Neural cell (in vitro differentiated cells): ENCODE measurements around the gene CASR. TPM values are rescaled to one million over a fixed set of nuclear protein-coding genes. Genes with fewer than 3 reads are reported as not detected.

Experiments
- H2AFZ ChIP-seq: fragments of 200-600, 300-800 bp; sonication (generic), shearing (Covaris generic); 2 replicates; pipeline ENCODE4 v1.6.0; 2014; ENCODE audit warnings: low read depth, mild to moderate bottlenecking, antibody characterized with exemption, low read length, moderate library complexity
- H3F3A ChIP-seq: fragments of 200-600 bp; shearing (Covaris generic); 2 replicates; pipeline ENCODE4 v1.6.1; 2016; ENCODE audit warnings: mild to moderate bottlenecking, moderate library complexity, mixed read lengths, antibody characterized with exemption, low read length; ENCODE audit not compliant: insufficient read depth, poor library complexity, severe bottlenecking
- H3K27ac ChIP-seq: fragments of 200-600, 300-800 bp; sonication (generic), shearing (Covaris generic); 2 replicates; pipeline ENCODE4 v1.5.1; 2014; ENCODE audit warnings: mild to moderate bottlenecking, low read length, moderate library complexity
- H3K27me3 ChIP-seq: fragments of 300-800, 200-600 bp; sonication (generic), shearing (Covaris generic); 2 replicates; pipeline ENCODE4 v1.6.0; 2014; ENCODE audit warnings: mild to moderate bottlenecking, low read depth, low read length, moderate library complexity; ENCODE audit not compliant: insufficient read depth
- H3K36me3 ChIP-seq: fragments of 300-800, 200-600 bp; sonication (generic), shearing (Covaris generic); 2 replicates; pipeline ENCODE4 v1.5.1; 2014; ENCODE audit warnings: mild to moderate bottlenecking, antibody characterized with exemption, low read length, moderate library complexity; ENCODE audit not compliant: insufficient read depth
- H3K4me2 ChIP-seq: fragments of 300-800, 200-600 bp; sonication (generic), shearing (Covaris generic); 2 replicates; pipeline ENCODE4 v1.6.0; 2014; ENCODE audit warnings: mild to moderate bottlenecking, low read length
- H3K4me3 ChIP-seq: fragments of 300-800, 200-600 bp; sonication (generic), shearing (Covaris generic); 2 replicates; pipeline ENCODE4 v1.5.1; 2014; ENCODE audit warnings: mild to moderate bottlenecking, low read length, moderate library complexity
- H3K79me2 ChIP-seq: fragments of 200-600 bp; shearing (Covaris generic); replicated peaks from 2 replicates; pipeline ENCODE4 v1.6.0; 2014; ENCODE audit warnings: mild to moderate bottlenecking, low read length, moderate library complexity; ENCODE audit not compliant: insufficient read depth
- H3K9ac ChIP-seq: fragments of 300-800, 200-600 bp; sonication (generic), shearing (Covaris generic); 2 replicates; pipeline ENCODE4 v1.6.1; 2016; ENCODE audit warnings: mild to moderate bottlenecking, low read length, mixed read lengths
- H3K9me2 ChIP-seq: fragments of 200-600 bp; shearing (Covaris generic); 2 replicates; pipeline ENCODE4 v1.6.1; 2016; ENCODE audit warnings: mild to moderate bottlenecking, low read length, mixed read lengths; ENCODE audit not compliant: insufficient read depth
- H3K9me3 ChIP-seq: fragments of 200-600, 300-800 bp; sonication (generic), shearing (Covaris generic); 2 replicates; pipeline ENCODE4 v1.6.1; 2016; ENCODE audit warnings: mild to moderate bottlenecking, mixed run types, low read length, moderate library complexity, mixed read lengths
- H4K20me1 ChIP-seq: fragments of 200-600 bp; shearing (Covaris generic); 2 replicates; pipeline ENCODE4 v1.6.1; 2016; ENCODE audit warnings: mild to moderate bottlenecking, mixed run types; ENCODE audit not compliant: insufficient read depth
- EZH2 ChIP-seq: fragments of 200-600, 300-800 bp; shearing (Covaris generic), sonication (generic); IDR thresholded peaks from 2 replicates; pipeline ENCODE4 v1.6.1; 2014; ENCODE audit warnings: antibody characterized with exemption, low read length, borderline replicate concordance, mild to moderate bottlenecking; ENCODE audit not compliant: insufficient read depth, poor library complexity, severe bottlenecking
- MXI1 ChIP-seq: fragments of 450-650 bp; conservative IDR thresholded peaks from 2 replicates; pipeline ENCODE4 v1.6.1; 2014; ENCODE audit warnings: antibody characterized with exemption, mild to moderate bottlenecking; ENCODE audit not compliant: poor library complexity, severe bottlenecking
- POLR2AphosphoS5 ChIP-seq: IDR thresholded peaks from 2 replicates; pipeline ENCODE4 v1.6.1; 2012
- RAD21 ChIP-seq: fragments of 450-650 bp; conservative IDR thresholded peaks from 2 replicates; pipeline ENCODE4 v1.6.1; 2014; ENCODE audit warnings: antibody characterized with exemption, mild to moderate bottlenecking, moderate library complexity
- SMC3 ChIP-seq: fragments of 450-650 bp; conservative IDR thresholded peaks from 2 replicates; pipeline ENCODE4 v1.6.1; 2014; ENCODE audit warnings: antibody characterized with exemption, mild to moderate bottlenecking, moderate library complexity; ENCODE audit not compliant: poor library complexity
- TAF1 ChIP-seq: IDR thresholded peaks from 2 replicates; pipeline ENCODE4 v1.6.1; 2012; ENCODE audit warnings: low read depth
- polyA plus RNA-seq: library from polyadenylated mRNA; depleted of rRNA; stranded (reverse); fragments of >200 nt; gene quantifications from 2 replicates; pipeline ENCODE4 v1.2.3, GENCODE V29; 2014
- TF ChIP-seq, protein P1 (sequence below): IDR thresholded peaks from 2 replicates; pipeline ENCODE4 v1.6.1; 2012; ENCODE audit warnings: borderline replicate concordance
- TF ChIP-seq, protein P2 (sequence below): fragments of 450-650 bp; IDR thresholded peaks from 2 replicates; pipeline ENCODE4 v1.5.1; 2014; ENCODE audit warnings: antibody characterized with exemption, mild to moderate bottlenecking, moderate library complexity; ENCODE audit not compliant: poor library complexity, severe bottlenecking

Gene CASR
- polyA plus RNA-seq, 1 donor from 2014 or later, result not detected

DNA sequence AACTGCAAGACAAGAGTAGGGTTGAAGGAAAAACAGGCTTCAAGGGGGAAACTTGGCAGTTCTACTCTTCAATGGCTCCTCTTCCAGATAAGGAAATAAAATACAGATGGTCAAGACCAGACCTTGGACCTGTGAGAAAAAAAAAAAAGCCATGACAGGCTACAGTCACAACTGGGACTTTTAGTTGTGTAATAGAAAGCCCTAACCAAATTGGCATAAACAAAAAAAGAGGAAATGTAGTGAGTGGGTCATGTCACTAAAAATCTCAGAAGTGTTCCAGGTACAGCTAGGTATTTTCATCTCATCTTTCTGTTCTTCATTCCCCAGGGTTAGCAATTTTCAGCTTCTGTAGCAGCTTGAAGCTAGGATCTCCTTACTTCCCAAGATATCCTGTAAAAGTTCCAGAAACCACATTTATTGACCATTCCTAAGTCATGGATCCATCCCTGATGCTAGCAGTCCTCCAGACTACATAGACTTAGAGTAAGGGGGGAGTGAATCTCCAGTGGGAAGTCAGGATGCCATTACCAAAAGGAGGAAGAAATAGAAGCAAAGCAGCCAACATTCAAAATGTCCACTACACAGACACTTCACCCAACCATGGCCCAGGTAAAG is 80.6 kb downstream of the CASR start:
- Histone ChIP-seq H3K27ac (no peak overlapping the region), H3K27me3 (no peaks in the 10 kb centered on the region), H3K9me2 (no peaks in the 10 kb centered on the region), H3K4me3 (no peak overlapping the region), H3K36me3 (no peaks in the 10 kb centered on the region), H2AFZ (no peak overlapping the region), H3F3A (no peaks in the 10 kb centered on the region), H4K20me1 (no peaks in the 10 kb centered on the region), H3K4me2 (no peak overlapping the region), H3K79me2 (no peaks in the 10 kb centered on the region), H3K9me3 (no peaks in the 10 kb centered on the region), H3K9ac (no peak overlapping the region)
- no peak for TF ChIP-seq TAF1
- no peak for TF ChIP-seq SMC3
- TF ChIP-seq MXI1, result no peak
- no peak for TF ChIP-seq EZH2
- TF ChIP-seq, protein P1, sequence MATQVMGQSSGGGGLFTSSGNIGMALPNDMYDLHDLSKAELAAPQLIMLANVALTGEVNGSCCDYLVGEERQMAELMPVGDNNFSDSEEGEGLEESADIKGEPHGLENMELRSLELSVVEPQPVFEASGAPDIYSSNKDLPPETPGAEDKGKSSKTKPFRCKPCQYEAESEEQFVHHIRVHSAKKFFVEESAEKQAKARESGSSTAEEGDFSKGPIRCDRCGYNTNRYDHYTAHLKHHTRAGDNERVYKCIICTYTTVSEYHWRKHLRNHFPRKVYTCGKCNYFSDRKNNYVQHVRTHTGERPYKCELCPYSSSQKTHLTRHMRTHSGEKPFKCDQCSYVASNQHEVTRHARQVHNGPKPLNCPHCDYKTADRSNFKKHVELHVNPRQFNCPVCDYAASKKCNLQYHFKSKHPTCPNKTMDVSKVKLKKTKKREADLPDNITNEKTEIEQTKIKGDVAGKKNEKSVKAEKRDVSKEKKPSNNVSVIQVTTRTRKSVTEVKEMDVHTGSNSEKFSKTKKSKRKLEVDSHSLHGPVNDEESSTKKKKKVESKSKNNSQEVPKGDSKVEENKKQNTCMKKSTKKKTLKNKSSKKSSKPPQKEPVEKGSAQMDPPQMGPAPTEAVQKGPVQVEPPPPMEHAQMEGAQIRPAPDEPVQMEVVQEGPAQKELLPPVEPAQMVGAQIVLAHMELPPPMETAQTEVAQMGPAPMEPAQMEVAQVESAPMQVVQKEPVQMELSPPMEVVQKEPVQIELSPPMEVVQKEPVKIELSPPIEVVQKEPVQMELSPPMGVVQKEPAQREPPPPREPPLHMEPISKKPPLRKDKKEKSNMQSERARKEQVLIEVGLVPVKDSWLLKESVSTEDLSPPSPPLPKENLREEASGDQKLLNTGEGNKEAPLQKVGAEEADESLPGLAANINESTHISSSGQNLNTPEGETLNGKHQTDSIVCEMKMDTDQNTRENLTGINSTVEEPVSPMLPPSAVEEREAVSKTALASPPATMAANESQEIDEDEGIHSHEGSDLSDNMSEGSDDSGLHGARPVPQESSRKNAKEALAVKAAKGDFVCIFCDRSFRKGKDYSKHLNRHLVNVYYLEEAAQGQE, result no peak
- TF ChIP-seq POLR2AphosphoS5, result no peak

DNA sequence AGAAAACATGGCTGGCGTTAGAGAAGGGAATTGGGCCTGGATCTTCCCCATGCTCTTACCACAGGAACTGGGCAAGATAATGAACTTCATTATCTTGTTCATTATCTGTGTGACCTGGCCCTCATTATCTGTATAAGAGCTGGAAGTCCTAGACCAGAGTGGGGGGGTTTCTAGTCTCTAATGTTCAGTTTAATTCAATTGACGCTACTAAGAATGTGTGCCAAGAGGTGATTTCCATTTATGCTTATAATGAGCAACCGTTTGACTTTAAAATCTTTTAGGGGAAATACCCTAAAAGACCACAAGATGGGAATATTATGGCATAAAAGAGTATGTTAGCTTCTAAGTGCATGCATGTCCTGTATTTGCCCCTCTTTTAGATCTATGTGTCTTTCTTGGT is 82.5 kb downstream of the CASR start:
- Histone ChIP-seq H3K9ac (no peak overlapping the region), H3F3A (no peaks in the 10 kb centered on the region), H3K79me2 (no peaks in the 10 kb centered on the region), H3K4me3 (no peak overlapping the region), H3K36me3 (no peaks in the 10 kb centered on the region), H3K9me3 (no peaks in the 10 kb centered on the region), H3K27me3 (no peaks in the 10 kb centered on the region), H3K4me2 (no peak overlapping the region), H3K27ac (no peak overlapping the region), H4K20me1 (no peaks in the 10 kb centered on the region), H3K9me2 (no peaks in the 10 kb centered on the region), H2AFZ (no peak overlapping the region)
- TF ChIP-seq, protein P2, sequence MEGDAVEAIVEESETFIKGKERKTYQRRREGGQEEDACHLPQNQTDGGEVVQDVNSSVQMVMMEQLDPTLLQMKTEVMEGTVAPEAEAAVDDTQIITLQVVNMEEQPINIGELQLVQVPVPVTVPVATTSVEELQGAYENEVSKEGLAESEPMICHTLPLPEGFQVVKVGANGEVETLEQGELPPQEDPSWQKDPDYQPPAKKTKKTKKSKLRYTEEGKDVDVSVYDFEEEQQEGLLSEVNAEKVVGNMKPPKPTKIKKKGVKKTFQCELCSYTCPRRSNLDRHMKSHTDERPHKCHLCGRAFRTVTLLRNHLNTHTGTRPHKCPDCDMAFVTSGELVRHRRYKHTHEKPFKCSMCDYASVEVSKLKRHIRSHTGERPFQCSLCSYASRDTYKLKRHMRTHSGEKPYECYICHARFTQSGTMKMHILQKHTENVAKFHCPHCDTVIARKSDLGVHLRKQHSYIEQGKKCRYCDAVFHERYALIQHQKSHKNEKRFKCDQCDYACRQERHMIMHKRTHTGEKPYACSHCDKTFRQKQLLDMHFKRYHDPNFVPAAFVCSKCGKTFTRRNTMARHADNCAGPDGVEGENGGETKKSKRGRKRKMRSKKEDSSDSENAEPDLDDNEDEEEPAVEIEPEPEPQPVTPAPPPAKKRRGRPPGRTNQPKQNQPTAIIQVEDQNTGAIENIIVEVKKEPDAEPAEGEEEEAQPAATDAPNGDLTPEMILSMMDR, result no peak
- TF ChIP-seq EZH2 (no peak), TAF1 (no peak), RAD21 (no peak), POLR2AphosphoS5 (no peak)
